Activated CD4-positive, alpha-beta T cell treated with anti-CD3 and anti-CD28 coated beads, Interleukin-2, amount 50 U/mL, for 24 hours (primary cell): ENCODE data around the gene RSPRY1.
A peak's percentile ranks its signal among the peaks of the same experiment; 100 is the strongest.
"Not testable (repeated sequence)": the region's sequence is repeated elsewhere in the genome, so short reads cannot be mapped to it uniquely, and the experiment has no call there.

Experiments used
- DNase-seq, 2 donors: peaks; one replicate each; pipeline ENCODE4 v3.0.0-alpha.2; 2020; ENCODE audit warnings: low read depth in 1 of 2, low spot score in 1 of 2

RSPRY1 gene

GRCh38 chr16:57185446-57185944 is 634 bp upstream of the RSPRY1 start:
- DNase-seq = peak in 1 of 2 donors; percentile 5

GRCh38 chr16:57186872-57187854 is 1.0 kb downstream of the RSPRY1 start:
- peak; percentile 3 to 14 for DNase-seq

- DNase-seq = not testable (repeated sequence)
Measured at GRCh38 chr16:57187902-57188710, 2.0 kb downstream of the RSPRY1 start.

- no peak for DNase-seq
Measured at GRCh38 chr16:57188711-57189002, 2.5 kb downstream of the RSPRY1 start.

- not testable (repeated sequence) for DNase-seq
Measured at GRCh38 chr16:57189527-57189926, 3.4 kb downstream of the RSPRY1 start.

GRCh38 chr16:57190136-57190535 is 4.0 kb downstream of the RSPRY1 start:
- DNase-seq = no peak

- no peak for DNase-seq
Measured at GRCh38 chr16:57191056-57191571, 5.0 kb downstream of the RSPRY1 start.

GRCh38 chr16:57192146-57192545 is 6.0 kb downstream of the RSPRY1 start:
- DNase-seq = no peak

GRCh38 chr16:57192720-57193486 is 6.8 kb downstream of the RSPRY1 start:
- DNase-seq = no peak

- DNase-seq = no peak
Measured at GRCh38 chr16:57194512-57194911, 8.4 kb downstream of the RSPRY1 start.

GRCh38 chr16:57196286-57196685 is 10.2 kb downstream of the RSPRY1 start:
- DNase-seq = no peak

- no peak for DNase-seq
Measured at GRCh38 chr16:57196753-57197152, 10.6 kb downstream of the RSPRY1 start.

- not testable (repeated sequence) for DNase-seq
Measured at GRCh38 chr16:57200321-57200720, 14.2 kb downstream of the RSPRY1 start.

- DNase-seq = not testable (repeated sequence)
Measured at GRCh38 chr16:57200926-57201325, 14.8 kb downstream of the RSPRY1 start.

- DNase-seq = no peak
Measured at GRCh38 chr16:57202095-57202886, 16.2 kb downstream of the RSPRY1 start.

GRCh38 chr16:57203451-57203850 is 17.3 kb downstream of the RSPRY1 start:
- DNase-seq = no peak

GRCh38 chr16:57204675-57205074 is 18.5 kb downstream of the RSPRY1 start:
- no peak for DNase-seq

GRCh38 chr16:57208926-57209325 is 22.8 kb downstream of the RSPRY1 start:
- no peak for DNase-seq

- no peak for DNase-seq
Measured at GRCh38 chr16:57209780-57210179, 23.7 kb downstream of the RSPRY1 start.

GRCh38 chr16:57213462-57213861 is 27.3 kb downstream of the RSPRY1 start:
- no peak for DNase-seq
